HG03025 (cell line): ENCODE data around the gene KCNQ2.
"Not testable (repeated sequence)": the region's sequence is repeated elsewhere in the genome, so short reads cannot be mapped to it uniquely, and the experiment has no call there.

Experiments used
- ATAC-seq: cut with Tn5 transposase; IDR thresholded peaks from one replicate; pipeline ENCODE4 v1.9.1; 2021; ENCODE audit warnings: mild to moderate bottlenecking, moderate library complexity; ENCODE audit not compliant: unreplicated experiment, low FRiP score

Gene KCNQ2

DNA sequence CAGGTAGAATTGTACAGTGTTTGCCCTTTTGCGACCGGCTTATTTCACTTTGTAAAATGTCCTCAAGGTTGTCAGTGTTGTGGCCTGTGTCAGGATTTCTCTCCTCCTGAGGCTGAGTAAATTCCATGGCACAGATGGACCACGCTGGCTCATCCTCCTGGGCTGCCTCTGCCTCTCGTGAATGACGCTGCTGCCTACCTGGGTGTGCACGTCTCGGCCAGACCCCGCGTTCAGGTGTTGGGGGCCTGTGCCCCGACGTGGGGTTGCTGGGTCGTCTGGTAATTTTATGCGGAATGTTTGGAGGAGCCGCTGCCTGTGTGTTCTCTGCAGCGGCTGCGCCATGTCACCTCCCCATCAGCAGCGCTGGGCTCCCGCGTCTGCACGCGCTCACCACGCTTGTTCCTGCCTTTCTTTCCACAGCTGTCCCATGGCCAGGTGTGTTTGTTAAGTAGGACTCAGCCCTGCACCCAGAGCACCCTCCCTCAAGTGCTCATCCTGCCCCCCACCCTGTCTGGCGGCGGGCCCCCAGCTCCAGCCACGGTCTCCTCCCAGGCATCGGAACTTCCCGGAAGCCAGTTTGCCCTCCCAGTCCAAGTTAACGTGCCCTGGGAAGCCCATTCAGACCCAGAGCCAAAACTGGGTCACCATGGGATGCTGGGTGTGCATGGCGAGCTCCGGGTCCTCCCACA, 75.2 kb downstream of the KCNQ2 start:
- no peak for ATAC-seq

- no peak for ATAC-seq
Observed at GRCh38 chr20:63396300-63396699, 76.2 kb downstream of the KCNQ2 start.

DNA sequence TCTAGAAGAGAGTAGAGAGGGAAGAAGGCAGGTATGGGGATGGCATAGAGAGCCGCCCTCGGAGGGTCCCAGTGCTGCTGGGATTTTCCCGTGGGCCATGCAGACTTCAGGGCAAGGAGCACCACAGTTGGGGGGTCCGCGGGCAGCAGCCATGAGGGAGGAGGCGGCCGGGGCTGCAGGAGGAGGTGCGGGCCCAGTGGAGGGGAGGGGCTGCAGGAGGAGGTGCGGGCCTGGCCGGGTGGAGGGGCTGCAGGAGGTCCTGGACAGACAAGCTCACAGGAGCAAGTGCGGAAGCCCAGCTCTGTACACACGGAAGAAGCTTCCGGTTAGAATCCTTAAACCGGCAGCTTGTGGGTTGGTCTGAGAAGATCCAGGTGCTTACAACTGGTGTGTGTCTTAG, 76.7 kb downstream of the KCNQ2 start:
- ATAC-seq, result no peak

GRCh38 chr20:63394920-63395455, 77.5 kb downstream of the KCNQ2 start:
- no peak for ATAC-seq

DNA sequence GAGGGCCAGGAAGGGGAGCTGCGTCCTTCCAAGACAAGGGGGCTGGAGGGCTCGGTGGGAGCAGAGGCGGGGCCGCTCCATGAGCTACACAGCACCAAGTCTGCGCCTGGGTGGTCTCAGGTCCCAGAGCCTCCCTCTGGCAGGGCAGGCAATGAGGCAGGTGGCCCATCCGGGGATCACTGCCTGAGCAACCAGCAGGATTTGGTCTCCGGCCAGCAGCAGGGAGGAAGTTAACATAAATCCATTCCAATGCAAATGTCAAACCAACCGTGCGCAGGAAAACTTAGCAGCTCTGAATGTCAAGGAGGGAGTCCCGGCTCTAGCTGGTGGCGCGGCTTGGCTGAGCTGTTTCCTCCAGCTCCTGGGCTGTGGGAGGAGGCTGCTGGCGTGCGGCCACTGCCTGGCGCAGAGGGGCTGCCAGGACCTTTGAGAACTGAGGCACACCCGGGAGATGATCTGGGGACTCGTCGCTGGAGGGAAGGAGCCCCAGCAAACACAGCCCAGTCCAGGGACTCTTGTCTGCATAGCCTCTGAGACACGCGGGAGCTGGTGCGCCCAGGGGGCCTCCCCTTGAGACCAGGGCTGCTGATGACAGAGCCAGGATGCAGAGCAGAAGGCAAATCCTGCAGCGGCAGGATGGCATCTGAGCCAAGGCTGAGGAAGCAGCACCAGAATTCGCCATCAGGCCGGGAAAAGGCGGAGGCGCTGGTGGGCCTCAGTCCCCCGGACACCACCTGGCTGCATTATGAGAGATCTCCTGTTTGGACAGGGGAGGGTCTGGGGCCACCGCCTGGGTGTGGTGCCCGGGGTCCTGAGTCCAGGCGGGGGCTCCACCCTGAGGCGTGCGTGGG, 78.2 kb downstream of the KCNQ2 start:
- ATAC-seq, result no peak

DNA sequence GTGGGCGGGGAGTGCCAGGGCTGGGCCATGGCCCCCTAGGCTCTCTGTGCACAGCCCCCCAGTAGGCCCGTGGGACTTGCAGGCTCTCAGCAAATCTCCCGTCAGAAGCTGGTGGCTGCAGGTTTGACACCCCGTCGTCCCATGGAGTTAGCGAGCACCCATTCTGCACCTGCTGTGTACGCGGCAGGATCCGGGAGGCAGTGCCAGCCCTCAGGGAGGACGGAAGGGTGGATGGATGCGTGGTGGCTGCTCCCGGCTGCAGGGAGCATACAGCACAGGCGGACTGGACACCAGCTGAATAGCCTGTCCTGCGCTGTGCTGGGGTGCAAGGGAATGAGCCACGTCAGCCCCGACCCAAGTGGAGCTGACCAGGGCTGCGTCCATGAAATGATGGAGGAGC, 78.9 kb downstream of the KCNQ2 start:
- ATAC-seq, result no peak

- no peak for ATAC-seq
Observed at GRCh38 chr20:63392465-63393365, 79.7 kb downstream of the KCNQ2 start.

DNA sequence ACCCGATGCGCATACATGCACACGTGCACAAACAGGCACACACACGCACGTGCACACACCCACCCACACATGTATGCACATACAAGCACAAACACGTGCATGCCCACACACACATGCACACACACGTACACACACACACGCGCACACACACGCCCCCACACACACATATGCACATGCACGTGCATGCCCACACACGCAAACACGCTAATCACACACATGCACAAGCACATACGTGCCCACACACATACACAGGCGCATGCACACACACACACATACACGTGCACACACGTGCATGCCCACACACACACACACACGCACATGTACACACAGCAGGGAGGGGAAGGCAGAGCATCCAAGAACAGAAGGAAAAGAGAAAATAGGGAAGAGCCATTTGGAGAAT, 84.5 kb downstream of the KCNQ2 start:
- ATAC-seq, result no peak

DNA sequence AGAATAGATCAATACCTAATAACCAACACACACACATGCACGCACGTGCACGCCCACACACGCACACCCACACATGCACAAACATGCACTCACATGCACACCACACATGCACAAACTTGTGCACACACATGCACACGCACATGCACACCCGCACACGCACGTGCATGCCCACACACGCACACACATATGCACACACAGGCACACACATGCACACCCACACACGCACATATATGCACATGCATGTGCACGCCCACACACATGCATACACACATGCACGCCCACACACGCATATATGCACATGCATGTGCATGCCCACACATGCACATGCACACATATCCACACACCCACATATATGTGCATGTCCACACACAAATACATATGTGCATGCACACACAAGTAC, 85.1 kb downstream of the KCNQ2 start:
- ATAC-seq, result no peak

GRCh38 chr20:63386491-63386890, 86.0 kb downstream of the KCNQ2 start:
- ATAC-seq, result no peak

- ATAC-seq, result no peak
Observed at GRCh38 chr20:63385819-63386218, 86.6 kb downstream of the KCNQ2 start.

DNA sequence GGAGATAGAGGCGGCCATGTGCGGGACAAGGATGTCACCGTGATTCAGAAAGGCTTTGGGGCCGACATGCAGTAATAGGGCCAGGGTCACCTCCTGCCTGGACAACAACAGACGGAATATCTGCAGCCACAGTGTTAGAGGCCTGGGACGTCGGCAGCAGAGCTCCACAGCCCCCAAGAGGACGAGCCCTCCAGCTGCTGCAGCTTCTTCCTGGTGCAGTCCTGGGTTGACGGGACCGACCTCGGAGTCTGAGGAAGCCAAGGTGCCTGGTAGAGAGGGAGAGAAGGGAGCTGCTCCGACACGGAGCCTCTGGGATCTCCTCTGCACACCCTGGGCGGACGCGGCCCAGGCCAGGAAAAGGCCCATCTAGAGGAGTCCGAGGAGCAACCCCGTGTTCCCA, 88.1 kb downstream of the KCNQ2 start:
- ATAC-seq, result no peak

GRCh38 chr20:63383556-63383955, 88.9 kb downstream of the KCNQ2 start:
- no peak for ATAC-seq

- ATAC-seq, result no peak
Observed at GRCh38 chr20:63382551-63383300, 89.7 kb downstream of the KCNQ2 start.

DNA sequence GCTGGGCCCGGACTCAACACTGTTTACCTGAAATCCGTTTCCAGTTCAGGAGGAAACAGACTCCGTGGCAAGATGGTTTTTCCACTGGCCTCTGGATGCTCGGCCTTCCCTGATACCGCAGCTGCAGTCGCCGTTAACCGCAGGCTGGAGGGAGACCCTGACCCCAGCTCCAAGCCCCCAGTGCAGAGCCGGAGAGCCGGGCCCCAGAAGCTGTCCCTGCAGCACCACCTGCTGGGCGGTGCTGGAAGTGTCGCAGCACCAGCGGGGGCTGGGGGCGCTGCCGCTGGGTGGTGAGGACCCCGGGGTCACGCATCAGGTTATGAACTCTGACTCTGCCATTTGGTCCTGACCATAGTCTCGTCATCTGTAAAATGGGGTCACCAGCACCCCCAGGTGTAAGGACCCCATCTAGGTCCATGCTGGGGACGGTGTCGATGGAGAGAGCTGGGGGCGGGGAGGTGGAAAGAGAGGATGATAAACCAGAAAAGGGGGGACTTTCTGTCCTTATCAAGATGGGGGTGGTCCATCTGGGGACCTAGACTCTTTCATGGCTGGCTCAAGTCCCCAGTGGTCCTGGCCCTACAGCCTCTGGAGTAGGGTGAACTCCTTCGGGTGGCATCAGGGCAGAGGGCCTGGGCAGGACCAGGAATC, 90.5 kb downstream of the KCNQ2 start:
- no peak for ATAC-seq

- no peak for ATAC-seq
Observed at GRCh38 chr20:63380346-63380870, 92.0 kb downstream of the KCNQ2 start.

DNA sequence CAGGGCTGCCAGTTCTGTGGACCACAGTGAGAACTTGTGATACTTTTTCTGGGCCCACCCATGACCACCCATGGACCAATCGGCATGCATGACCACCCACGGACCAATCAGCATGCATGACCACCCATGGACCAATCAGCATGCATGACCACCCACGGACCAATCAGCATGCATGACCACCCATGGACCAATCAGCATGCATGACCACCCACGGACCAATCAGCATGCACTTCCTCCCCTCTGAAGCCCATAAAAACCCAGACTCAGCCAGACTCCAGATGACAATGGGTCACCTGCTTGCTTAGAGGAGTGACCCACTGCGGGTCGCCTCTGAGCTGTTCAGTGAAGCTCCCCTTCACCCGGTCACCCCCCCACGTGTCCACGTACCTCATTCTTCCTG, 92.6 kb downstream of the KCNQ2 start:
- ATAC-seq, result not testable (repeated sequence)

- ATAC-seq, result no peak
Observed at GRCh38 chr20:63379296-63379695, 93.2 kb downstream of the KCNQ2 start.

DNA sequence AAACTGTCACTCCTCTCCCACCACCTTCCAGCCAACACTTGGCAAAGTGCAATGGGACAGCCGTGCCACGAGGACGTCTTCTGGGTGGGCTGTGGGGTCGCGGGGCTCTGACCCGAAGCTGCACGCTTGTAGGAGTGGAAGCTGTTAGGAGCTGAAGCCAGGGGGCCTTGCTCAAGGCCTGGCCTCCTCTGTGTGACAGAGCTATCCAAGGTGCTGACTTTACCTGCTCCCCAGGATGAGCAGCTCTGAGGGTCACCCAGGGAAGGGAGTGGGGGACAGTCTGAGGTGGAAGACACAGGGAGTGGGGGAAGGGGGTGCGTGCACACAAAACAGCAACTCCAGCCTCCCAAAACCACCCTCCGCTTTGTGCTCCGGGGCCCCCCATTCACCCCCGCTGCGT, 93.8 kb downstream of the KCNQ2 start:
- no peak for ATAC-seq
